H1 (cell line): ENCODE data around the gene LITAF. TPM values are rescaled to one million over a fixed set of nuclear protein-coding genes. Genes with fewer than 3 reads are reported as not detected.

ENCODE experiments used
- CTCF ChIA-PET: fragments of 300-600 bp; sonication (Branson Sonifier 250); formaldehyde crosslinking; loops from one replicate; lab custom pipeline; 2021; ENCODE audit not compliant: partially characterized antibody; lab: Charles Lee
- POLR2A ChIA-PET: fragments of 300-600 bp; sonication (Branson Sonifier 250); formaldehyde crosslinking; loops from one replicate; lab custom pipeline; 2021; ENCODE audit warnings: inconsistent platforms; ENCODE audit not compliant: partially characterized antibody; lab: Charles Lee
- DNase-seq, 2 experiments: peaks; one replicate each; pipeline versions ENCODE4 v3.0.0 to v3.0.0-alpha.2; 2010 to 2022; ENCODE audit warnings: low spot score in 2 of 2, low read depth in 1 of 2, mixed read lengths in 1 of 2
- FAIRE-seq: peaks from 2 replicates; lab custom pipeline; 2011; peaks lifted over from hg19 to GRCh38; lab: Jason Lieb, UNC
- H2AFZ ChIP-seq: 2 replicates; pipeline ENCODE4 v1.8.1; 2012; ENCODE audit warnings: low read length, inconsistent platforms
- H2AK5ac ChIP-seq: 2 replicates; pipeline ENCODE4 v1.6.1; 2013; ENCODE audit warnings: low read depth, low read length
- H2BK120ac ChIP-seq: replicated peaks from 2 replicates; pipeline ENCODE3; 2013; ENCODE audit warnings: low read depth, low read length, inconsistent platforms
- H2BK12ac ChIP-seq: 2 replicates; pipeline ENCODE4 v1.6.1; 2013; ENCODE audit warnings: low read depth, low read length
- H2BK15ac ChIP-seq: 2 replicates; pipeline ENCODE4 v1.6.1; 2013; ENCODE audit warnings: low read length
- H2BK20ac ChIP-seq: 2 replicates; pipeline ENCODE4 v1.6.1; 2013; ENCODE audit warnings: low read length
- H2BK5ac ChIP-seq: 2 replicates; pipeline ENCODE4 v1.6.1; 2013; ENCODE audit warnings: low read depth, low read length
- H3K14ac ChIP-seq: 2 replicates; pipeline ENCODE4 v1.6.1; 2013; ENCODE audit warnings: inconsistent platforms; ENCODE audit not compliant: insufficient read length
- H3K18ac ChIP-seq: 2 replicates; pipeline ENCODE4 v1.6.1; 2013; ENCODE audit warnings: low read length; ENCODE audit errors: extremely low read depth
- H3K23ac ChIP-seq: 2 replicates; pipeline ENCODE4 v1.6.1; 2013; ENCODE audit warnings: inconsistent platforms; ENCODE audit not compliant: insufficient read length
- H3K23me2 ChIP-seq: 2 replicates; pipeline ENCODE4 v1.6.1; 2013; ENCODE audit warnings: low read depth, low read length
- H3K27ac ChIP-seq: 2 replicates; pipeline ENCODE4 v1.6.1; 2011; ENCODE audit warnings: low read depth, low read length, inconsistent platforms
- H3K27me3 ChIP-seq, 4 experiments: replicated peaks in 1 of 4; 1 replicate in 1 of 4; 2 replicates in 3 of 4; pipeline versions ENCODE4 v1.6.1 to v1.8.1; 2011 to 2013; ENCODE audit warnings: low read length in 3 of 4, mild to moderate bottlenecking in 3 of 4, inconsistent platforms in 2 of 4, mixed read lengths in 2 of 4, moderate library complexity in 1 of 4; ENCODE audit not compliant: control insufficient read depth in 3 of 4, insufficient read depth in 3 of 4; ENCODE audit errors: extremely low read depth in 1 of 4
- H3K36me3 ChIP-seq, 4 experiments: 2 replicates each; pipeline versions ENCODE4 v1.6.1 to v1.8.1; 2011 to 2013; ENCODE audit warnings: mild to moderate bottlenecking in 4 of 4, low read length in 3 of 4, moderate library complexity in 2 of 4, control low read depth in 1 of 4, inconsistent platforms in 1 of 4; ENCODE audit not compliant: insufficient read depth in 4 of 4, control insufficient read depth in 2 of 4
- H3K4ac ChIP-seq: replicated peaks from 2 replicates; pipeline ENCODE3; 2013; ENCODE audit warnings: low read length, low read depth, mixed read lengths, inconsistent platforms; ENCODE audit not compliant: insufficient read length
- H3K4me1 ChIP-seq, 4 experiments: replicated peaks in 1 of 4; 1 replicate in 1 of 4; 2 replicates in 3 of 4; pipeline versions ENCODE4 v1.6.1 to v1.8.1; 2011 to 2013; ENCODE audit warnings: low read length in 3 of 4, inconsistent platforms in 2 of 4, mixed read lengths in 1 of 4; ENCODE audit not compliant: insufficient read depth in 4 of 4, control insufficient read depth in 3 of 4
- H3K4me2 ChIP-seq, 2 experiments: 2 replicates each; pipeline versions ENCODE4 v1.6.1 to v1.8.1; 2011 to 2013; ENCODE audit warnings: low read depth in 2 of 2, low read length in 2 of 2, control low read depth in 1 of 2, inconsistent platforms in 1 of 2, mild to moderate bottlenecking in 1 of 2; ENCODE audit not compliant: insufficient read depth in 1 of 2
- H3K4me3 ChIP-seq, 4 experiments: fragments of 200-600, 300-600 bp in 1 of 4; sonication (generic), shearing (Covaris generic), sonication (Bioruptor Twin) in 1 of 4; 2 replicates each; pipeline versions ENCODE4 v1.5.1 to v1.8.1; 2011 to 2016; ENCODE audit warnings: low read length in 4 of 4, low read depth in 3 of 4, control low read depth in 2 of 4, inconsistent platforms in 2 of 4, mild to moderate bottlenecking in 2 of 4, mixed read lengths in 1 of 4, moderate library complexity in 1 of 4; ENCODE audit not compliant: insufficient read depth in 2 of 4; ENCODE audit errors: extremely low read depth in 1 of 4
- H3K56ac ChIP-seq: replicated peaks from 2 replicates; pipeline ENCODE3; 2013; ENCODE audit warnings: low read depth, mild to moderate bottlenecking, mixed read lengths, low read length, inconsistent platforms; ENCODE audit not compliant: insufficient read length
- H3K79me1 ChIP-seq: 2 replicates; pipeline ENCODE4 v1.6.1; 2013; ENCODE audit warnings: low read depth, low read length, control low read depth
- H3K79me2 ChIP-seq, 2 experiments: 2 replicates each; pipeline versions ENCODE4 v1.6.1 to v1.8.1; 2012 to 2013; ENCODE audit warnings: low read length in 2 of 2, mild to moderate bottlenecking in 2 of 2, inconsistent platforms in 1 of 2; ENCODE audit not compliant: insufficient read depth in 2 of 2, control insufficient read depth in 1 of 2
- H3K9ac ChIP-seq, 4 experiments: replicated peaks in 1 of 4; 1 replicate in 1 of 4; 2 replicates in 3 of 4; pipeline versions ENCODE4 v1.6.1 to v1.8.1; 2011 to 2013; ENCODE audit warnings: low read depth in 3 of 4, low read length in 3 of 4, control low read depth in 2 of 4, mild to moderate bottlenecking in 2 of 4, moderate library complexity in 2 of 4, inconsistent platforms in 1 of 4; ENCODE audit errors: extremely low read depth in 1 of 4
- H3K9me3 ChIP-seq, 2 experiments: 2 replicates each; pipeline versions ENCODE4 v1.6.1 to v1.8.1; 2012 to 2013; ENCODE audit warnings: mild to moderate bottlenecking in 2 of 2, moderate library complexity in 2 of 2, control low read depth in 1 of 2, inconsistent platforms in 1 of 2, low read depth in 1 of 2, low read length in 1 of 2, mixed read lengths in 1 of 2; ENCODE audit not compliant: insufficient read depth in 2 of 2
- H4K20me1 ChIP-seq, 2 experiments: replicated peaks in 1 of 2; 2 replicates each; pipeline versions ENCODE3 to v1.8.1; 2011 to 2013; ENCODE audit warnings: inconsistent platforms in 2 of 2, low read length in 2 of 2, mild to moderate bottlenecking in 1 of 2; ENCODE audit not compliant: insufficient read depth in 2 of 2, control insufficient read depth in 1 of 2
- H4K5ac ChIP-seq: 2 replicates; pipeline ENCODE4 v1.6.1; 2013; ENCODE audit warnings: low read length, low read depth, mixed read lengths, inconsistent platforms; ENCODE audit not compliant: insufficient read length
- H4K8ac ChIP-seq: 2 replicates; pipeline ENCODE4 v1.8.0; 2013; ENCODE audit warnings: mild to moderate bottlenecking, moderate library complexity, low read length, inconsistent platforms; ENCODE audit not compliant: insufficient read depth; ENCODE audit errors: extremely low read depth
- H4K91ac ChIP-seq: replicated peaks from 2 replicates; pipeline ENCODE3; 2013; ENCODE audit warnings: low read length, mixed read lengths, inconsistent platforms; ENCODE audit not compliant: insufficient read length
- EGR1 ChIP-seq: IDR thresholded peaks from 2 replicates; pipeline ENCODE4 v1.6.1; 2011; ENCODE audit warnings: low read depth, low read length, borderline replicate concordance
- JUN ChIP-seq: IDR thresholded peaks from 2 replicates; pipeline ENCODE4 v1.6.1; 2011; ENCODE audit warnings: low read depth, mild to moderate bottlenecking, improper control_type of control experiment, low read length
- POLR2A ChIP-seq, 2 experiments: IDR thresholded peaks; 1 replicate in 1 of 2; 2 replicates in 1 of 2; pipeline ENCODE4 v1.6.1; 2011; ENCODE audit warnings: low read depth in 2 of 2, low read length in 2 of 2, mild to moderate bottlenecking in 2 of 2; ENCODE audit errors: control extremely low read depth in 1 of 2
- POU5F1 ChIP-seq: IDR thresholded peaks from 2 replicates; pipeline ENCODE4 v1.6.1; 2011; ENCODE audit warnings: low read depth, mild to moderate bottlenecking, low read length, moderate library complexity
- RAD21 ChIP-seq, 2 experiments: IDR thresholded peaks in 1 of 2; conservative IDR thresholded peaks in 1 of 2; 2 replicates each; pipeline ENCODE4 v1.6.1; 2011; ENCODE audit warnings: low read depth in 2 of 2, low read length in 2 of 2, improper control_type of control experiment in 1 of 2, inconsistent platforms in 1 of 2, mild to moderate bottlenecking in 1 of 2, moderate library complexity in 1 of 2
- RBBP5 ChIP-seq: IDR thresholded peaks from 2 replicates; pipeline ENCODE4 v1.7.1; 2012; ENCODE audit warnings: low read depth, mild to moderate bottlenecking, inconsistent platforms, low read length, moderate library complexity, borderline replicate concordance
- RNF2 ChIP-seq: fragments of 200-900, 300-1000 bp; sonication (generic); IDR thresholded peaks from 2 replicates; pipeline ENCODE4 v1.7.1; 2016; ENCODE audit warnings: borderline replicate concordance, low read depth, mild to moderate bottlenecking, antibody characterized with exemption, low read length; ENCODE audit not compliant: poor library complexity, severe bottlenecking; ENCODE audit errors: missing control alignments
- SP1 ChIP-seq: IDR thresholded peaks from 2 replicates; pipeline ENCODE4 v1.6.1; 2011; ENCODE audit warnings: low read depth, low read length
- TAF1 ChIP-seq: IDR thresholded peaks from 2 replicates; pipeline ENCODE4 v1.6.1; 2011; ENCODE audit warnings: mild to moderate bottlenecking, low read depth, low read length
- WGBS, 2 experiments: shearing (Covaris generic) in 1 of 2; methylation state at CpG; one replicate each; pipeline versions ENCODE4 v1.1.6 to v1.1.7; 2013 to 2015; ENCODE audit warnings: low lambda C conversion rate in 2 of 2, mixed read lengths in 2 of 2, inconsistent platforms in 1 of 2, low coverage in 1 of 2, missing lambda C conversion rate in 1 of 2; ENCODE audit not compliant: insufficient replicate concordance in 2 of 2, insufficient coverage in 1 of 2, insufficient read length in 1 of 2; ENCODE audit errors: extremely low coverage in 1 of 2, missing lambda C conversion rate in 1 of 2; 5-methylcytosine and 5-hydroxymethylcytosine counted together
- polyA plus RNA-seq, 7 experiments: library from polyadenylated mRNA; depleted of rRNA in 3 of 7; stranded (reverse) in 5 of 7; unstranded in 2 of 7; fragments of >200 nt in 5 of 7; fragments of 200-250 nt in 2 of 7; gene quantifications; 1 replicate in 5 of 7; 2 replicates in 1 of 7; 4 replicates in 1 of 7; pipeline versions ENCODE4 v1.2.1 to v1.2.3, GENCODE V29; 2011 to 2013; ENCODE audit warnings: missing spikeins in 2 of 7, mixed read lengths in 2 of 7
- total RNA-seq: library from RNA; stranded (reverse); fragmentation: NEBNext Ultra II Directional; extraction: Animal tissue kit (Norgen Biotek cat#: 25700); gene quantifications from 2 replicates; pipeline ENCODE4 v1.2.1, GENCODE V29; 2021

LITAF gene
- total and polyA plus RNA-seq, 2 of the 8 experiments (the other 6 are each of a cell fraction or from before 2014, with no cell fraction given) = 165 to 205 TPM

DNA sequence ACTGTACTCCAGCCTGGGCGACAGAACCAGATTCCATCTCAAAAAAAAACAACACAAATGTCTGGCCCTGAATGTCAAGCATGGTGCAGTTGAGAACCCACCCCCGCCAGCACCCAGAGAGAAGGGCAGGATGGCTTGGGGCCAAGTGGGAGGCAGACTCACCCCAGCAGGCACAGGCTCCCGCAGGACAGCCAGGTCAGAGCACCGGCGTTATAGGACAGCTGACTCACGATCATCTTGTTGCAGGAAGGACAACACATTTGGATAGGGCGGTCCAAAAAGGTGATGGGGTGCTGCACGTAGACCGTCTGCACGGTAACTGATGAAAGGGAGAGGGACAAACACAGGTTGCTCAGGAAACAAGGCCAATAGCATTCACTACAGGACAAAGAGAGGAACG, 33.3 kb downstream of the LITAF start:
- H4K8ac ChIP-seq = no peak overlapping the region
- no peak overlapping the region for H3K4me3 ChIP-seq
- FAIRE-seq = no peak
- H4K91ac ChIP-seq = no peak overlapping the region
- no peaks in the 10 kb centered on the region; a peak in 1 of 7 replicates for H3K27me3 ChIP-seq
- CTCF ChIA-PET = interaction anchor here (0.7 to 3.1 kb wide), 3 partner anchors 19 to 22 kb away, joined by 3 to 20 read pairs (median 3); no protein-coding TSS in a partner anchor
- H2AK5ac ChIP-seq = no peak overlapping the region
- H4K5ac ChIP-seq = no peak overlapping the region
- H2BK20ac ChIP-seq = no peak overlapping the region
- no peak overlapping the region for H2BK120ac ChIP-seq
- no peak overlapping the region for H3K23ac ChIP-seq
- no peak for DNase-seq
- no peak overlapping the region for H3K27ac ChIP-seq
- H3K36me3 ChIP-seq = peaks cover 10 to 78% (median 36%) of the 10 kb centered on the region in 4 experiments; a peak in 6 of 8 replicates
- 95% methylated on average over 11 of the region's 11 CpGs; no CpG with 5 or more reads in 1 of the 2 experiments for WGBS, 2 experiments
- POLR2A ChIA-PET = no interaction called here
- peaks cover 0 to 3% of the 10 kb centered on the region in 2 experiments; a peak in 3 of 4 replicates for H3K9me3 ChIP-seq
- no peak overlapping the region for H3K4me2 ChIP-seq
- no peak overlapping the region for H2BK15ac ChIP-seq
- no peak overlapping the region for H2BK5ac ChIP-seq
- no peak overlapping the region for H3K14ac ChIP-seq
- H3K79me1 ChIP-seq = peaks cover 7% of the 10 kb centered on the region
- no peak overlapping the region for H2BK12ac ChIP-seq
- H4K20me1 ChIP-seq = peaks cover 0 to 3% of the 10 kb centered on the region in 2 experiments
- H3K4ac ChIP-seq = no peak overlapping the region
- no peaks in the 10 kb centered on the region for H3K4me1 ChIP-seq
- no peak overlapping the region for H3K9ac ChIP-seq
- no peak overlapping the region for H3K56ac ChIP-seq
- H2AFZ ChIP-seq = no peak overlapping the region
- H3K18ac ChIP-seq = no peak overlapping the region
- peaks cover 0 to 13% of the 10 kb centered on the region in 2 experiments; a peak in 1 of 4 replicates for H3K79me2 ChIP-seq
- no peaks in the 10 kb centered on the region for H3K23me2 ChIP-seq
- TF ChIP-seq RNF2 = no peak
- no peak for TF ChIP-seq SP1
- TF ChIP-seq EGR1 = no peak
- TF ChIP-seq JUN = no peak
- TF ChIP-seq POU5F1 = no peak
- TF ChIP-seq RAD21 (IDR thresholded peaks at IDR 0.05 in 1 of 2, conservative IDR thresholded peaks at IDR 0.05 in 1 of 2; ENCODE audit: low read depth in 2 of 2, low read length in 2 of 2) = no peak
- no peak for TF ChIP-seq TAF1
- TF ChIP-seq POLR2A (IDR thresholded peaks at IDR 0.05; ENCODE audit: control extremely low read depth in 1 of 2, low read depth in 2 of 2, low read length in 2 of 2) = no peak
- no peak for TF ChIP-seq RBBP5
